Skeletal muscle cell (primary cell): ENCODE results near the gene SNRNP48.

Experiments used
- DNase-seq: peaks from one replicate; pipeline ENCODE4 v3.0.0-alpha.2; 2010; ENCODE audit warnings: low read depth
- H3K4me3 ChIP-seq: 2 replicates; pipeline ENCODE4 v1.5.1; 2011; ENCODE audit warnings: low read depth, mild to moderate bottlenecking, control low read depth, low read length, moderate library complexity

SNRNP48 gene

GRCh38 chr6:7633361-7633760 lies 43.4 kb downstream of the SNRNP48 start:
- no peak overlapping the region for H3K4me3 ChIP-seq
- DNase-seq: no peak

- H3K4me3 ChIP-seq: no peak overlapping the region
- no peak for DNase-seq
These were observed 46.2 kb downstream of the SNRNP48 start for GRCh38 chr6:7636151-7636550.

- DNase-seq: no peak
- H3K4me3 ChIP-seq: no peak overlapping the region
These were observed 47.5 kb downstream of the SNRNP48 start for GRCh38 chr6:7637533-7637932.

GRCh38 chr6:7639427-7639826 lies 49.4 kb downstream of the SNRNP48 start:
- no peak for DNase-seq
- H3K4me3 ChIP-seq: no peak overlapping the region

GRCh38 chr6:7640016-7640415 lies 50.0 kb downstream of the SNRNP48 start:
- no peak for DNase-seq
- H3K4me3 ChIP-seq: no peak overlapping the region

GRCh38 chr6:7640607-7641577 lies 50.9 kb downstream of the SNRNP48 start:
- peak; percentile 76 for DNase-seq
- H3K4me3 ChIP-seq: no peak overlapping the region

- H3K4me3 ChIP-seq: no peak overlapping the region
- no peak for DNase-seq
These were observed 52.8 kb downstream of the SNRNP48 start for GRCh38 chr6:7642791-7643190.

- DNase-seq: no peak
- H3K4me3 ChIP-seq: no peak overlapping the region
These were observed 54.4 kb downstream of the SNRNP48 start for GRCh38 chr6:7644417-7644816.

GRCh38 chr6:7646394-7646793 lies 56.4 kb downstream of the SNRNP48 start:
- DNase-seq: peak; percentile 93
- no peak overlapping the region for H3K4me3 ChIP-seq

- DNase-seq: no peak
- no peak overlapping the region for H3K4me3 ChIP-seq
These were observed 57.5 kb downstream of the SNRNP48 start for GRCh38 chr6:7647504-7647903.

- DNase-seq: no peak
- no peak overlapping the region for H3K4me3 ChIP-seq
These were observed 59.2 kb downstream of the SNRNP48 start for GRCh38 chr6:7649037-7649810.

GRCh38 chr6:7650878-7651277 lies 60.9 kb downstream of the SNRNP48 start:
- no peak for DNase-seq
- H3K4me3 ChIP-seq: no peak overlapping the region

GRCh38 chr6:7652957-7653356 lies 63.0 kb downstream of the SNRNP48 start:
- H3K4me3 ChIP-seq: no peak overlapping the region
- DNase-seq: no peak

- H3K4me3 ChIP-seq: no peak overlapping the region
- no peak for DNase-seq
These were observed 66.4 kb downstream of the SNRNP48 start for GRCh38 chr6:7656355-7656754.

GRCh38 chr6:7658543-7658942 lies 68.5 kb downstream of the SNRNP48 start:
- no peak for DNase-seq

GRCh38 chr6:7661364-7661763 lies 71.4 kb downstream of the SNRNP48 start:
- no peak overlapping the region for H3K4me3 ChIP-seq
- DNase-seq: no peak

More at GRCh38 chr6:7658543-7658942, 68.5 kb downstream of the SNRNP48 start:
- no peak overlapping the region for H3K4me3 ChIP-seq
